ENCODE data around the gene NALCN.

NALCN gene

DNA sequence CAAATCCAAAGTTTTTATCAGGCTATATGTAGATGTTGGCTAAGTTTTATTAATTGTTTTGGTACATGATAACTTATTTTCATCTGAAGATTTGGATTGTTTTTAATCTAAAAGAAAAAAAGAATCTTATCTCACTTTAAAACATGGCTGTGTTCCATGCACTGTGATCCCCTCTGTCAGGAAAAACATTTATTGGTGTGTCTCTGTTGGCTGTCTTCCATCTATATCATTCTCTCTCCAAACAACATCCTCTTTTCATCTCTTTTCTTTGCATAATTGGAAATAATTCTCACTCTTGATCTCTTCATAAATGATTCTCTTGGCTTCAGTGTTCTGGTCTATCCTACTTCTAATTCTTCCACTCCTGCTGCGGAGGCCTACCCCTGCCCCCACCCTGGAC is 4.2 kb downstream of the NALCN start:
- TF ChIP-seq, protein P1, sequence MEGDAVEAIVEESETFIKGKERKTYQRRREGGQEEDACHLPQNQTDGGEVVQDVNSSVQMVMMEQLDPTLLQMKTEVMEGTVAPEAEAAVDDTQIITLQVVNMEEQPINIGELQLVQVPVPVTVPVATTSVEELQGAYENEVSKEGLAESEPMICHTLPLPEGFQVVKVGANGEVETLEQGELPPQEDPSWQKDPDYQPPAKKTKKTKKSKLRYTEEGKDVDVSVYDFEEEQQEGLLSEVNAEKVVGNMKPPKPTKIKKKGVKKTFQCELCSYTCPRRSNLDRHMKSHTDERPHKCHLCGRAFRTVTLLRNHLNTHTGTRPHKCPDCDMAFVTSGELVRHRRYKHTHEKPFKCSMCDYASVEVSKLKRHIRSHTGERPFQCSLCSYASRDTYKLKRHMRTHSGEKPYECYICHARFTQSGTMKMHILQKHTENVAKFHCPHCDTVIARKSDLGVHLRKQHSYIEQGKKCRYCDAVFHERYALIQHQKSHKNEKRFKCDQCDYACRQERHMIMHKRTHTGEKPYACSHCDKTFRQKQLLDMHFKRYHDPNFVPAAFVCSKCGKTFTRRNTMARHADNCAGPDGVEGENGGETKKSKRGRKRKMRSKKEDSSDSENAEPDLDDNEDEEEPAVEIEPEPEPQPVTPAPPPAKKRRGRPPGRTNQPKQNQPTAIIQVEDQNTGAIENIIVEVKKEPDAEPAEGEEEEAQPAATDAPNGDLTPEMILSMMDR (IDR thresholded peaks at IDR 0.05; ENCODE audit: insufficient read depth, low read length, poor library complexity, severe bottlenecking): no peak
- Histone ChIP-seq H3K4me3 (replicated peaks; ENCODE audit: low read depth, low read length) (no peak overlapping the region), H3K36me3 (ENCODE audit: control insufficient read depth, insufficient read depth, low read length) (no peaks in the 10 kb centered on the region), H3K27me3 (replicated peaks; ENCODE audit: control insufficient read depth, insufficient read depth, low read length) (no peaks in the 10 kb centered on the region; the same call in none of the 2 replicates)
- no peak for DNase-seq (ENCODE audit: extremely low read depth, insufficient read length)

GRCh38 chr13:101408992-101409656 is 7.2 kb downstream of the NALCN start:
- Histone ChIP-seq H3K36me3 (ENCODE audit: control insufficient read depth, insufficient read depth, low read length) (no peaks in the 10 kb centered on the region), H3K27me3 (replicated peaks; ENCODE audit: control insufficient read depth, insufficient read depth, low read length) (no peaks in the 10 kb centered on the region; the same call in 1 of the 2 replicates), H3K4me3 (replicated peaks; ENCODE audit: low read depth, low read length) (no peak overlapping the region)
- TF ChIP-seq, protein P1 (IDR thresholded peaks at IDR 0.05; ENCODE audit: insufficient read depth, low read length, poor library complexity, severe bottlenecking): no peak
- no peak for DNase-seq (ENCODE audit: extremely low read depth, insufficient read length)

DNA sequence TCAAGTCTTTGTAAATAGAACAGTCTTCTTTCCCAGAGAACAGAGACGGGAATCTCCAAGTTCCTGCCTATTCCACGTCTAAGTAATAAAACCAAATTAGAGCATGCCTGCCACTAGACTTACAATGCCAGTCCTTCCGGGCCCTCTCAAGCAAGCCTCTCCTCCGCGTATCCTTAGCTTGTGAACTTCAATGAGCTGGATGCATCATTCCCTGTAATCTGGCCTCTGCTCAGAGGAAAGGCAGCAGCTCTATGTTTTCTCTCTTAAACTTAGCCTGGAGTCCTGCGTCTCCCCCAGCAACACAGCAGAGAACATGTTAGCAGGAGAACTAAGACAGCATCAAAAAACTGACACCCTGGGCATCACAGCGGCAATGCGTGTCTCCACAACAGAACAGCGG is 8.2 kb downstream of the NALCN start:
- DNase-seq (ENCODE audit: extremely low read depth, insufficient read length): no peak
- TF ChIP-seq, protein P1 (IDR thresholded peaks at IDR 0.05; ENCODE audit: insufficient read depth, low read length, poor library complexity, severe bottlenecking): no peak
- Histone ChIP-seq H3K27me3 (replicated peaks; ENCODE audit: control insufficient read depth, insufficient read depth, low read length) (no peaks in the 10 kb centered on the region), H3K4me3 (replicated peaks; ENCODE audit: low read depth, low read length) (no peak overlapping the region), H3K36me3 (ENCODE audit: control insufficient read depth, insufficient read depth, low read length) (no peaks in the 10 kb centered on the region)

DNA sequence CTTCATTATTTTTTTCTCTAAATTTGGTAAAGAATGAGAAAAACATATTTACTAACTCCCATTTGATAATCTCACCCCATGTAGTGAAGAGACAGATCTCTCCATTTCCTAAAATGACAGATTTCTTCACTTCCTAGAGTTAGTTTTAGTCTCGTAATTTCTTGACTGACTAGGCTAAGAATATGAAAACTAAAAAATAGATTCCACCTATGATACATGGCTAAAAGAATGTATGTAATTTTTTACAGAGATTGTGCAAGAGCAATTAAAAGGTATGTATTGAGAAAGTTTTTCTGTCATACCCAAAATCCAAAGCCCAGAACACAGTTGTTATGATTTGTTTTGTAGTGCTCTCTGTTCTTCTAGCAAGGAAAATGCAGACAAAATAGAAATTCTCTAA is 9.5 kb downstream of the NALCN start:
- no peaks in the 10 kb centered on the region for H3K36me3 ChIP-seq (ENCODE audit: control insufficient read depth, insufficient read depth, low read length)
- DNase-seq (ENCODE audit: extremely low read depth, insufficient read length): no peak
- TF ChIP-seq, protein P1 (IDR thresholded peaks at IDR 0.05; ENCODE audit: insufficient read depth, low read length, poor library complexity, severe bottlenecking): no peak
- no peak overlapping the region for H3K4me3 ChIP-seq (replicated peaks; ENCODE audit: low read depth, low read length)
- no peaks in the 10 kb centered on the region for H3K27me3 ChIP-seq (replicated peaks; ENCODE audit: control insufficient read depth, insufficient read depth, low read length)

GRCh38 chr13:101401196-101401595 is 15.1 kb downstream of the NALCN start:
- DNase-seq (ENCODE audit: extremely low read depth, insufficient read length): no peak
- no peak overlapping the region for H3K4me3 ChIP-seq (replicated peaks; ENCODE audit: low read depth, low read length)
- no peaks in the 10 kb centered on the region for H3K27me3 ChIP-seq (replicated peaks; ENCODE audit: control insufficient read depth, insufficient read depth, low read length)
- no peaks in the 10 kb centered on the region for H3K36me3 ChIP-seq (ENCODE audit: control insufficient read depth, insufficient read depth, low read length)
- TF ChIP-seq, protein P1 (IDR thresholded peaks at IDR 0.05; ENCODE audit: insufficient read depth, low read length, poor library complexity, severe bottlenecking): no peak

DNA sequence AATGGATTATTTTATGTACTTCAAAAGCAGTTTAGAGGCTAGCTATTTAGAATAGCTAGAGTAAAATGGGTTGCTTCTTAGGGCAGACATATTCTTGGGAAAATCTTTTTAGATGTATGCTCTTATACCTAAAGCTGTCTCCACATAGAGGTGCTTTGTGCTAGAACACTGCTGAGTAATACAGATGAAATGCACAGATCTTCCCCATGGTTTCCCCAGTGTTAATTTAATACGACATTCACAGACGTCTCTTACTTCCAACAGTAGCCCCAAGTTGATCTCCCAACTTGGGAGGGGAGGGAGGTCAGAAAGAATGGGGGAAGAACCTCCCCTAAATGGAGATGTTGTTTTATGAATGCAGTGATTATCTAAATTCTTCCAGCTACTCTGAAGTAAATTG is 16.9 kb downstream of the NALCN start:
- TF ChIP-seq, protein P1 (IDR thresholded peaks at IDR 0.05; ENCODE audit: insufficient read depth, low read length, poor library complexity, severe bottlenecking): no peak
- no peak for DNase-seq (ENCODE audit: extremely low read depth, insufficient read length)
- no peak overlapping the region for H3K4me3 ChIP-seq (replicated peaks; ENCODE audit: low read depth, low read length)

More for the DNA sequence above, 16.9 kb downstream of the NALCN start:
- H3K27me3 ChIP-seq (replicated peaks; ENCODE audit: control insufficient read depth, insufficient read depth, low read length): no peaks in the 10 kb centered on the region
- no peaks in the 10 kb centered on the region for H3K36me3 ChIP-seq (ENCODE audit: control insufficient read depth, insufficient read depth, low read length)
